Measurements from ENCODE around the gene BRAF.
"Not testable (repeated sequence)": the region's sequence is repeated elsewhere in the genome, so short reads cannot be mapped to it uniquely, and the experiment has no call there.

The BRAF gene

DNA sequence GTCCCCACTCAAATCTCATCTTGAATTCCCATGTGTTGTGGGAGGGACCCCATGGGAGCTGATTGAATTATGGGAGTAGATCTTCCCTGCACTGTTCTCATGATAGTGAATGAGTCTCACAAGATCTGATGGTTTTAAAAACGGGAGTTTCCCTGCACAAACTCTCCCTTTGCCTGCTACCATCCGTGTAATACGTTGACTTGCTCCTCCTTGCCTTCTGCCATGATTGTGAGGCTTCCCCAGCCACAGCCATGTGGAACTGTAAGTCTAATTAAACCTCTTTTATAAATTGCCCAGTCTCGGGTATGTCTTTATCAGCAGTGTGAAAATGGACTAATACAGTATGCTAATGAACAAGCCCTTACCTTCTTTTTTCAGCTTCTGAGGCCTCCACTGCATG, 3.2 kb upstream of the BRAF start:
- not testable (repeated sequence) for H3K4me3 Mint-ChIP-seq; H3K9me3 Mint-ChIP-seq; H3K4me1 Mint-ChIP-seq; ATAC-seq (replicated peaks; ENCODE audit: extremely low read depth, poor library complexity, severe bottlenecking); DNase-seq (ENCODE audit: low spot score in 2 of 2); H3K27ac Mint-ChIP-seq (ENCODE audit: low read depth)
- peaks cover 20% of the 10 kb centered on the region for H3K27me3 Mint-ChIP-seq
- peaks cover 13% of the 10 kb centered on the region for H3K36me3 Mint-ChIP-seq (ENCODE audit: insufficient read depth)

DNA sequence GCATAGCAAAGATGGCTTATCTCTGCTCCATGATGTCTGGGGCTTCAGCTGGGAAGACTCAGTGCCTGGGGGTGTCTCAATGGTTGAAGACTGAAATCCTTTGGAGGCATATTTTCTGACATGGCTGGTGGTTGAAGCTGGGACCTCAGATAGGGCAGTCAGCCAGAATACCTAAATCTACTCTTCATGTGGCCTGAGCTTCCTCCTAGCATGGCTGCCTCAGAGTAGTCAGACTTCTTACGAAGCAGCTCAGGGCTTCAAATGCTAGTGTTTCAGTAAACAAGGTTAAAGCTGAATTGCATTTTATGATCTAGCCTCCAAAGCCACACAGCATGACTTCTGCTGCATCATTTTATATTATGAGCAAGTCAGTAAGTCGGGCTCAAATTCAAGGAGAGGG, 2.6 kb upstream of the BRAF start:
- no peak for ATAC-seq (replicated peaks; ENCODE audit: extremely low read depth, poor library complexity, severe bottlenecking)
- DNase-seq (ENCODE audit: low spot score in 2 of 2), result no peak
- Mint-ChIP-seq H3K9me3 (peaks cover 6% of the 10 kb centered on the region), H3K4me1 (peaks cover 7% of the 10 kb centered on the region), H3K27me3 (peaks cover 14% of the 10 kb centered on the region), H3K4me3 (no peak overlapping the region), H3K27ac (ENCODE audit: low read depth) (no peak overlapping the region), H3K36me3 (ENCODE audit: insufficient read depth) (peaks cover 13% of the 10 kb centered on the region)

DNA sequence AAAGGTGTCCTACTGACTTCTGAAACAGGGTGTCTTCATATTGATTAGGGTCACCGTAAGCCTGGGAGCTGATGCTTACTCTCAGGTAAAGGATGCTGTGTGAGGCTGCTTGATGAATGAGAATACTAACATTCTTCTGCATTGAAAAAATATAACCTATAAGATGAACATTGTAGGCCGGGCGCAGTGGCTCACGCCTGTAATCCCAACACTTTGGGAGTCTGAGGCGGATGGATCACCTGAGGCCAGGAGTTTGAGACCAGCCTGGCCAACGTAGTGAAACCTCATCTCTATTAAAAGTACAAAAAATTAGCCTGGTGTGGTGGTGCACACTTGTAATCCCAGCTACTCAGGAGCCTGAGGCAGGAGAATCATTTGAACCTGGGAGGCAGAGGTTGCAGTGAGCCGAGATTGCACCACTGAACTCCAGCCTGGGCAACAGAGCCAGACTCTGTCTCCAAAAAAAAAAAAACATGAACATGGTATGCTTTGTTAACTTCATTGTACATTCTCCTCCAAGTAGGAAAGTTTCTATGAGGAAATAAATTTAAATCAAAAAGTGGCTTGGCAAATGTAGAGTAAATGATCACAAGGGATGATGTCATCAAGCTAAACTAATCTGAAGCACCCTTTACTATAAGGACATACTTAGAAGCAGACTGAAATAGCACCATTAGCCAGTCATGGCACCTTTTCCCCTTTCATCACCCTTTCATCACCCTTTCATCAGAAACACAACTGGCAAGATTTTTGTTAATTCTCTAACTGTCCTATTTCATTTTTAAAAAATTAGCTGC, 1.5 kb upstream of the BRAF start:
- Mint-ChIP-seq H3K4me1 (peaks cover 7% of the 10 kb centered on the region), H3K27ac (ENCODE audit: low read depth) (peak overlapping the region; percentile 69), H3K4me3 (no peak overlapping the region), H3K36me3 (ENCODE audit: insufficient read depth) (peaks cover 13% of the 10 kb centered on the region), H3K9me3 (peaks cover 6% of the 10 kb centered on the region), H3K27me3 (peaks cover 8% of the 10 kb centered on the region)
- no peak for DNase-seq (ENCODE audit: low spot score in 2 of 2)
- ATAC-seq (replicated peaks; ENCODE audit: extremely low read depth, poor library complexity, severe bottlenecking), result no peak

DNA sequence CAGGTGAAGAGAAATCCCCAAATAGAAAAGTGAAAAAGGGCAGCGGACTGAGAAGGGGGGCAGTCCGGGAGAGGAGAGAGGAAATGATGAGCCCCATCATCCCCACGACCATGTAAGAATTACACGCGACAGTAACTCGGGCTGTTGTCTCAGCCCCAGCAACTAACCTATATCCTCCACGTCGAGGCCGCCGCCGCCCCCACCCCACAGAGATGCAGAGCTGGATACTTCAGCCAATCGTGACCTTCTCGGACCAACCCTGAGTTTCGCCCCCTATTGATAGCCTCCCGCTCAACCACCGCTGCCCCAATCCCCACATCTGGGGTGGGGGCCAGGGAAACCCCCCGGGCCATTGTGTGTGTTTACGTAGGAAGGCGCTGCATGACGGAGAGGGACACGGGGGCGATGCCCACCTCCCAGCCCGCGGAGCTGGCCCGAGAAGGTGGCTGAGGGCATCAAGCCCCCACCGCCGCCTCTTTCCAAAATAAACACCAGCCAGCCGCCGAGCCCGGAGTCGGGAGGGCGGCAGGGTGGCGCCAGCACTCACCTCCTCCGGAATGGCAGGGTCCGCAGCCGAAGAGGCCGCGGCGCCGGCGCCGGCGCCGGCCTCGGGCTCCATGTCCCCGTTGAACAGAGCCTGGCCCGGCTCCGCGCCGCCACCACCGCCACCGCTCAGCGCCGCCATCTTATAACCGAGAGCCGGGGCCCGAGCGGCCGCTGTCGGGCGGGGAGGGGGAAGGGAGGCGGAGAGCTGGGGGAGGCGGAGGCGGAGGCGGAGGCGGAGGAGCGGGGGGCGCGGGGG, 509 bp downstream of the BRAF start:
- Mint-ChIP-seq H3K4me3 (no peak overlapping the region), H3K27ac (ENCODE audit: low read depth) (no peak overlapping the region), H3K36me3 (ENCODE audit: insufficient read depth) (peaks cover 13% of the 10 kb centered on the region), H3K9me3 (peaks cover 6% of the 10 kb centered on the region), H3K27me3 (no peaks in the 10 kb centered on the region), H3K4me1 (peaks cover 22% of the 10 kb centered on the region)
- peak; percentile 70 for ATAC-seq (replicated peaks; ENCODE audit: extremely low read depth, poor library complexity, severe bottlenecking)
- peak; percentile 66 to 83 for DNase-seq (ENCODE audit: low spot score in 2 of 2)

DNA sequence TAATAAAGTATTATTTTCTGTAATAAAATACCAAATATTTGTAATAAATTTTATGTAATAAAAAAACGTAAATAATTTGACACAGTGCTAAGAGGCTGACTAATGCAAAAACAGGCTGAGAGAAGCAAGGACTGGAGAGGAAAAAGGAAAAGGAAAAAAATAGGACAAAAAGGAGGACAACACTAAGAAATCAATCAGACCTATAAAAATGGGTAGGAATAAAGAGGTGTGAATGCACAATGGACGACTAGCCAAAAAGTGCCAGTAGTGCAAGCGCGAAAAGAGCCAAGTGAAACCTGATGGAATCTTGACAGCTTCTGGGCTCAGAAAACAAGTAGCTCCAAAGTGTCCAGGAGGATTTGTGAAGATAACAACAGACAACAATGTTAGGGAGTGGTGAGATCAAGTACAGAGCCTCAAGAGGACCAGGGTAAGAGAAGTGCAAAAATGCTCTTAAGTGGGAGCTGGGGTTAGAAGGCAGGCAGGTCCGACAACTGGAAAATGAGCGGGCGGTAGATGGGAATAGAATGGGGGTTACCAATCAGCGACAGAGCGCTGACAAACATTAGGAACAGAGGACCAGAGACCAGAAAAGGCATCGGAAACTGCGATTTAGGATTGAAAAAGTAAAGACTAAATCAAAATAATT, 1.2 kb downstream of the BRAF start:
- peaks cover 6% of the 10 kb centered on the region for H3K9me3 Mint-ChIP-seq
- peaks cover 23% of the 10 kb centered on the region for H3K4me1 Mint-ChIP-seq
- H3K27ac Mint-ChIP-seq (ENCODE audit: low read depth), result no peak overlapping the region
- peaks cover 13% of the 10 kb centered on the region for H3K36me3 Mint-ChIP-seq (ENCODE audit: insufficient read depth)
- ATAC-seq (replicated peaks; ENCODE audit: extremely low read depth, poor library complexity, severe bottlenecking) (no peak), DNase-seq (ENCODE audit: low spot score in 2 of 2) (no peak)
- H3K4me3 Mint-ChIP-seq, result no peak overlapping the region
- H3K27me3 Mint-ChIP-seq, result no peaks in the 10 kb centered on the region

DNA sequence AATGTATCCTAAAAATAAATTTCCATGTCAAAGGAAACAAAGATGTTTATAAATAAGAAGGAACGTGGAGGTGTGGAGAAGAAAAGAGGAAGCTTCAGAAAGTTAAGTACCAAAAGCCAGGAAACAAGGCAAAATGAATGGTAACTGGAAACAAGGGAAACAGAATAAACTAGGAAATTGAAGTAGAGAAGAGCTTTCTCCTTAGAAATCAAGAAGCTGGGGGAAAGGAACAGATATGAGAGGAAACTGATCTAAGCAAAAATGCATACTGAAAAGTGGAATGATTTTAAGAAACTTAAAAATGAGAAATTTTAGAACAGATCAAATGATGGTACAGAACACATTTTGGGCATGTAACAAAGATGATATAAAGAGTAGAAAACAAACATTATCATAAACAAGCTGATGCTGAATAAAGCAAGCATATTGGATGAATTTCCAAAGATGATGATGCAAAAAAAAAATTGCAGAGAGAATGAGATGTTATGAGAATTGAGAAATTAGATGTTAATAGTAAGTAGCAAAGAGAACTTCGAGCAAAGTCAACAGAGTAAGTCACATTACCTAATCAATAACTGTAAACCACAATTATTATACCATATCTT, 1.9 kb downstream of the BRAF start:
- ATAC-seq (replicated peaks; ENCODE audit: extremely low read depth, poor library complexity, severe bottlenecking) (no peak), DNase-seq (ENCODE audit: low spot score in 2 of 2) (no peak)
- H3K9me3 Mint-ChIP-seq, result peaks cover 2% of the 10 kb centered on the region
- no peak overlapping the region for H3K4me3 Mint-ChIP-seq
- peaks cover 13% of the 10 kb centered on the region for H3K36me3 Mint-ChIP-seq (ENCODE audit: insufficient read depth)
- peaks cover 26% of the 10 kb centered on the region for H3K4me1 Mint-ChIP-seq
- H3K27ac Mint-ChIP-seq (ENCODE audit: low read depth), result no peak overlapping the region
- no peaks in the 10 kb centered on the region for H3K27me3 Mint-ChIP-seq

DNA sequence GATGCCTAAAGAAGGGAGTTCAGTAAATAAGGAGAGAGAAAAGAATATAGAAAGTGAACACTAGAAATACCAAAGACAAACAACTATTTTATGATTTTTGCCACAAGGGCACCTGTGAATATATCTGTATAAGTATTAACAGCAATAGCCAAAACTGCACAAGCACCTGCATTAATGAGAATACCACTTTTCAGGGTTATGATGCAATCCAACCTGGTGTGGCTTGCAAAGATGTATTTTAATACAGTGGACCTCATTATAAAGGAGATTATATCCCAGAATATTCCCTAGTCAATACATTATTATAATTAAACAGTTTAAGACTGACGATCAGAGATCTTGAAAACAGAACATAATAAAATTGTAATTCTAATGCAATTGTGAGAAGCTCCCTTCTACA, 4.0 kb downstream of the BRAF start:
- H3K27me3 Mint-ChIP-seq, result no peaks in the 10 kb centered on the region
- peaks cover 45% of the 10 kb centered on the region for H3K4me1 Mint-ChIP-seq
- no peaks in the 10 kb centered on the region for H3K9me3 Mint-ChIP-seq
- DNase-seq (ENCODE audit: low spot score in 2 of 2), result no peak
- no peak for ATAC-seq (replicated peaks; ENCODE audit: extremely low read depth, poor library complexity, severe bottlenecking)
- peaks cover 8% of the 10 kb centered on the region for H3K36me3 Mint-ChIP-seq (ENCODE audit: insufficient read depth)
- peak overlapping the region; percentile 41 for H3K27ac Mint-ChIP-seq (ENCODE audit: low read depth)
- no peak overlapping the region for H3K4me3 Mint-ChIP-seq

DNA sequence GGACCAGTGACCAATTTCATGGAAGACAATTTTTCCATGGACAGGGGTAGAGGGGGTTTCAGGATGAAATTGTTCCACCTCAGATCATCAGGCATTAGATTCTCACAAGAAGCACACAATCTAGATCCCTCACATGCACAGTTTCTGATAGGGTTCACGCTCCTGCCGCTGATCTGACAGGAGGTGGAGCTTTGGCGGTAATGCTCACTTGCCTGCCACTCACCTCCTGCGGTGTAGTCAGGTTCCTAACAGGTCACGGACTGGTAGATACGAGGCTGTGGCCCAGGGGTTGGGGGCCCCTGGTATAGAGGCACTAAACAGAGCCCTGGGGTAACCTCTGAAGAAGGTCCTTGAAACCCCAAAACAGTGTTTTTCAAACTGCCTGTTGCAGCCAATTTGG, 6.5 kb downstream of the BRAF start:
- H3K27me3 Mint-ChIP-seq, result no peaks in the 10 kb centered on the region
- peaks cover 48% of the 10 kb centered on the region for H3K4me1 Mint-ChIP-seq
- no peaks in the 10 kb centered on the region for H3K9me3 Mint-ChIP-seq

DNA sequence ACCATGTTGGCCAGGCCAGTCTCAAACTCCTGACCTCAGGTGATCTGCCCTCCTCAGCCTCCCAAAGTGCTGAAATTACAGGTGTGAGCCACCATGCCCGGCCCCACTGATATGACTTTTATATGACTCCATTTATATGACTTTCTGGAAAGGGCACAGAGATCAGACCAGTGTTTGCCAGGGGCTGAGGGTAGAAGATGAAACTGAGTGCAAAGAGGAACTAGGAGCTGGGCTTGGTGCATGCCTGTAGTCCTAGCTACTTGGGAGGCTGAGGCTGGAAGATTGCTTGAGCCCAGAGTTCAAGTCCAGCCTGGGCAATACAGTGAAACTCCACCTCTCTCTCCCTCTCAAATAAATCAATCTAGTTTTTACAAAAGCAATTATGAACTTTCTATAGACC, 7.5 kb downstream of the BRAF start:
- ATAC-seq (replicated peaks; ENCODE audit: extremely low read depth, poor library complexity, severe bottlenecking), result peak; percentile 19
- Mint-ChIP-seq H3K4me1 (peaks cover 57% of the 10 kb centered on the region), H3K36me3 (ENCODE audit: insufficient read depth) (peaks cover 5% of the 10 kb centered on the region), H3K4me3 (no peak overlapping the region), H3K9me3 (no peaks in the 10 kb centered on the region), H3K27me3 (no peaks in the 10 kb centered on the region), H3K27ac (ENCODE audit: low read depth) (no peak overlapping the region)
- DNase-seq (ENCODE audit: low spot score in 2 of 2), result no peak

More for the DNA sequence above, 6.5 kb downstream of the BRAF start:
- peaks cover 2% of the 10 kb centered on the region for H3K36me3 Mint-ChIP-seq (ENCODE audit: insufficient read depth)
- DNase-seq (ENCODE audit: low spot score in 2 of 2) (no peak), ATAC-seq (replicated peaks; ENCODE audit: extremely low read depth, poor library complexity, severe bottlenecking) (no peak)
- H3K27ac Mint-ChIP-seq (ENCODE audit: low read depth), result no peak overlapping the region
- H3K4me3 Mint-ChIP-seq, result no peak overlapping the region

DNA sequence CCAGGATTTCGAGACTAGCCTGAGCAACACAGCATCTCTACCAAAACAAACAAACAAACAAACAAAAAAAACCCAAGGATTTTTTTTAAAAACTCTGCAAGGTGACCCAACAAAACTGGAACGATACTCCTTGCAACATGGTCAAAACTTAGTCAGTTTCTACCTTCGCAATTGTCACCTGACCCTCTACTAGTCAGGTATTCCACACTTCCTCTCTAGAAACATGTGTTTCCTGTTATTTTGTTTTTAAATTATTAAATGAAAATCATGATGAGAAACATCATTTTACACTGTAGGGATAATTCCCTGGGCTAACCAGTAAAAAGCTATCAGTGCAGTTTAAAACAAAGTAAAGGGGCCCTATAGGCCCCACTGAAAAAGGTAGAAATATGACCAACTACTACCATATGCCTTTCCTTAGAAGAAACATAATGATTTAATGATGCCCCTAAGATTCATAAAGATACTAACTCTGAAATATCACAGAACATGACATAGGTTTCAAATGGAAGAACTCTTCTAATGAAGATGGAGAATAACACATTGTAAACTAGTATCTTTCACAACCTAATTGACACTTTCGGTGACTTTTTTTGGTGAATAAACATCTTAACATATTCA, 8.7 kb downstream of the BRAF start:
- peaks cover 8% of the 10 kb centered on the region for H3K36me3 Mint-ChIP-seq (ENCODE audit: insufficient read depth)
- no peaks in the 10 kb centered on the region for H3K9me3 Mint-ChIP-seq
- peak overlapping the region; percentile 47 for H3K27ac Mint-ChIP-seq (ENCODE audit: low read depth)
- no peak overlapping the region for H3K4me3 Mint-ChIP-seq
- DNase-seq (ENCODE audit: low spot score in 2 of 2), result no peak
- ATAC-seq (replicated peaks; ENCODE audit: extremely low read depth, poor library complexity, severe bottlenecking), result no peak
- H3K27me3 Mint-ChIP-seq, result no peaks in the 10 kb centered on the region
- H3K4me1 Mint-ChIP-seq, result peaks cover 65% of the 10 kb centered on the region

DNA sequence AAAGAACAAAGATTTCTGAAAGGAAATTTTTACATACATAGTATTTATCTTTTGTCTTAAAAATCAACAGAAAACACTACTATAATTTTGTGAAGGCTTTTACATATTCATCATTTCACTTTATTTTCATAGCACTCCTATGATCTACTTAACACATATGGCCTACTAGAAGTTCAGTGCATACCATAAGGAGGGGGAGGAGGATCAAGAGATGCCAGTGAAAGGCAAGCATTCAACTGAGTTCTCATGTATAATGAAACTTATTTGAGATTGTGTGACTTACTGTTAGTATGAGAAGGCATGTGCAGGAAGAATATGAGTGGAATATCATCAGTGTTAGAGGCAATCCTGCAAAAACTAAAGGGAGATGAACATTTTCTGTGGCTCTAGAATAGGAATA, 10.6 kb downstream of the BRAF start:
- Mint-ChIP-seq H3K9me3 (no peaks in the 10 kb centered on the region), H3K27me3 (no peaks in the 10 kb centered on the region), H3K4me3 (no peak overlapping the region), H3K36me3 (ENCODE audit: insufficient read depth) (peaks cover 9% of the 10 kb centered on the region), H3K27ac (ENCODE audit: low read depth) (no peak overlapping the region), H3K4me1 (peaks cover 57% of the 10 kb centered on the region)
- ATAC-seq (replicated peaks; ENCODE audit: extremely low read depth, poor library complexity, severe bottlenecking) (no peak), DNase-seq (ENCODE audit: low spot score in 2 of 2) (no peak)

DNA sequence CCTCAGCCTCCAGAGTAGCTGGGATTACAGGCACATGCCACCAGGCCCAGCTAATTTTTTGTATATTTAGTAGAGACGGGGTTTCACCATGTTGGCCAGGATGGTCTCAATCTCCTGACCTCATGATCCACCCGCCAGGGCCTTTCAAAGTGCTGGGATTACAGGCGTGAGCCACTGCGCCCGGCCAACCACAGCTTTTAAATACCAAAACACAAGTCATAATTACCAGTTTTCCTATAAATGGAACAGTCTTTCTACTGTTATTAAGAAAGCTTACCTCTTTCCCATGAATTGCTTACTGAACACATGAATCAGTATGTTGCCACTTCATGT, 11.2 kb downstream of the BRAF start:
- H3K27ac Mint-ChIP-seq (ENCODE audit: low read depth); H3K4me3 Mint-ChIP-seq; DNase-seq (ENCODE audit: low spot score in 2 of 2); ATAC-seq (replicated peaks; ENCODE audit: extremely low read depth, poor library complexity, severe bottlenecking); H3K9me3 Mint-ChIP-seq; H3K36me3 Mint-ChIP-seq (ENCODE audit: insufficient read depth); H3K27me3 Mint-ChIP-seq: not testable (repeated sequence)
- H3K4me1 Mint-ChIP-seq, result peaks cover 59% of the 10 kb centered on the region

Data from central memory CD8-positive, alpha-beta T cell (primary cell).